Endothelial cell of umbilical vein (primary cell): Measurements from ENCODE around the gene GARIN6. TPM values are rescaled to one million over a fixed set of nuclear protein-coding genes. Genes with fewer than 3 reads are reported as not detected.

ENCODE experiments used
- BruUV-seq: library from RNA; stranded (reverse); fragments of 400-500 nt; replicated peaks from 2 replicates; lab custom pipeline; 2021; lab: Mats Ljungman, UMichigan
- CTCF ChIA-PET: fragments of 300-600, 350-600 bp; sonication (Branson Sonifier 250); formaldehyde crosslinking; loops from one replicate; lab custom pipeline; 2021; ENCODE audit warnings: antibody characterized with exemption, inconsistent platforms; lab: Charles Lee
- POLR2A ChIA-PET: fragments of 300-600, 350-600 bp; sonication (Branson Sonifier 250); formaldehyde crosslinking; loops from one replicate; lab custom pipeline; 2021; ENCODE audit warnings: antibody characterized with exemption, inconsistent platforms; lab: Charles Lee
- DNase-seq: peaks from one replicate; pipeline ENCODE4 v3.0.0-alpha.2; 2011; ENCODE audit warnings: low read depth, low spot score
- FAIRE-seq: peaks from 2 replicates; lab custom pipeline; 2011; peaks lifted over from hg19 to GRCh38; lab: Jason Lieb, UNC
- H2AFZ ChIP-seq: 2 replicates; pipeline ENCODE4 v1.6.0; 2012; ENCODE audit warnings: low read depth, low read length, control low read depth, inconsistent platforms
- H3K27ac ChIP-seq: 2 replicates; pipeline ENCODE4 v1.5.1; 2011; ENCODE audit warnings: low read depth, mild to moderate bottlenecking, control low read depth, low read length, moderate library complexity; ENCODE audit not compliant: insufficient read depth
- H3K27me3 ChIP-seq, 2 experiments: 2 replicates each; pipeline versions ENCODE4 v1.6.0 to v1.6.1; 2011; ENCODE audit warnings: low read length in 2 of 2, mixed read lengths in 1 of 2; ENCODE audit not compliant: control insufficient read depth in 2 of 2, insufficient read depth in 2 of 2
- H3K36me3 ChIP-seq, 2 experiments: 2 replicates in 1 of 2; 3 replicates in 1 of 2; pipeline ENCODE4 v1.5.1; 2011; ENCODE audit warnings: low read length in 2 of 2, mild to moderate bottlenecking in 1 of 2, moderate library complexity in 1 of 2; ENCODE audit not compliant: control insufficient read depth in 2 of 2, insufficient read depth in 2 of 2; ENCODE audit errors: extremely low read depth in 1 of 2
- H3K4me1 ChIP-seq: 3 replicates; pipeline ENCODE4 v1.5.1; 2011; ENCODE audit warnings: mild to moderate bottlenecking, low read length; ENCODE audit not compliant: control insufficient read depth, insufficient read depth; ENCODE audit errors: extremely low read depth
- H3K4me2 ChIP-seq: 2 replicates; pipeline ENCODE4 v1.6.1; 2011; ENCODE audit warnings: low read length, control low read depth, mixed read lengths; ENCODE audit not compliant: insufficient read depth
- H3K4me3 ChIP-seq, 3 experiments: fragments of 200-600 bp in 1 of 3; sonication (generic), shearing (Covaris generic) in 1 of 3; replicated peaks in 1 of 3; 2 replicates each; pipeline ENCODE4 v1.5.1; 2011 to 2016; ENCODE audit warnings: control low read depth in 3 of 3, low read length in 3 of 3, mild to moderate bottlenecking in 2 of 3, inconsistent platforms in 1 of 3, low read depth in 1 of 3, moderate library complexity in 1 of 3; ENCODE audit not compliant: insufficient read depth in 1 of 3
- H3K79me2 ChIP-seq: 2 replicates; pipeline ENCODE4 v1.6.0; 2012; ENCODE audit warnings: low read length, inconsistent platforms; ENCODE audit not compliant: control insufficient read depth, insufficient read depth
- H3K9ac ChIP-seq: replicated peaks from 2 replicates; pipeline ENCODE3; 2011; ENCODE audit warnings: low read length, control low read depth; ENCODE audit not compliant: insufficient read depth; ENCODE audit errors: extremely low read depth
- H3K9me1 ChIP-seq: replicated peaks from 3 replicates; pipeline ENCODE4 v1.6.0; 2011; ENCODE audit warnings: mild to moderate bottlenecking, low read length; ENCODE audit not compliant: control insufficient read depth, insufficient read depth; ENCODE audit errors: extremely low read depth
- H3K9me3 ChIP-seq: replicated peaks from 2 replicates; pipeline ENCODE4 v1.5.1; 2012; ENCODE audit warnings: low read length, inconsistent platforms; ENCODE audit not compliant: control insufficient read depth, insufficient read depth
- H4K20me1 ChIP-seq: replicated peaks from 2 replicates; pipeline ENCODE3; 2011; ENCODE audit warnings: mild to moderate bottlenecking, low read length; ENCODE audit not compliant: control insufficient read depth, insufficient read depth; ENCODE audit errors: extremely low read depth
- CTCF ChIP-seq, 2 donors: IDR thresholded peaks; 1 replicate in 1 of 2; 2 replicates in 1 of 2; pipeline ENCODE4 v1.5.1; 2011; ENCODE audit warnings: low read length in 2 of 2, mild to moderate bottlenecking in 2 of 2, moderate library complexity in 2 of 2, control low read depth in 1 of 2, inconsistent platforms in 1 of 2, low read depth in 1 of 2; ENCODE audit not compliant: insufficient read depth in 1 of 2; ENCODE audit errors: extremely low read depth in 1 of 2
- EZH2 ChIP-seq: IDR thresholded peaks from 2 replicates; pipeline ENCODE4 v1.6.1; 2012; ENCODE audit warnings: borderline replicate concordance, low read depth, mild to moderate bottlenecking, moderate library complexity, low read length, inconsistent platforms; ENCODE audit not compliant: severe bottlenecking
- FOS ChIP-seq: IDR thresholded peaks from 2 replicates; pipeline ENCODE4 v1.6.1; 2011; ENCODE audit warnings: mild to moderate bottlenecking, low read length, moderate library complexity, borderline replicate concordance; ENCODE audit not compliant: insufficient read depth
- GATA2 ChIP-seq: IDR thresholded peaks from 2 replicates; pipeline ENCODE4 v1.7.0; 2011; ENCODE audit warnings: low read depth, mild to moderate bottlenecking, moderate library complexity, mixed read lengths, low read length; ENCODE audit not compliant: insufficient read length, insufficient read depth
- JUN ChIP-seq: IDR thresholded peaks from 2 replicates; pipeline ENCODE4 v1.6.1; 2011; ENCODE audit warnings: borderline replicate concordance, low read depth; ENCODE audit not compliant: insufficient read length, insufficient read depth
- MAX ChIP-seq: IDR thresholded peaks from 2 replicates; pipeline ENCODE4 v1.6.1; 2011; ENCODE audit not compliant: insufficient read depth, insufficient read length
- MYC ChIP-seq: IDR thresholded peaks from one replicate; pipeline ENCODE4 v1.6.1; 2011; ENCODE audit warnings: mild to moderate bottlenecking, low read depth, low read length
- POLR2A ChIP-seq: IDR thresholded peaks from 2 replicates; pipeline ENCODE4 v1.6.1; 2012; ENCODE audit warnings: low read depth, mild to moderate bottlenecking, control low read depth, low read length
- POLR2AphosphoS5 ChIP-seq: IDR thresholded peaks from 2 replicates; pipeline ENCODE4 v1.6.1; 2012; ENCODE audit warnings: low read depth, mild to moderate bottlenecking, control low read depth, low read length, moderate library complexity; ENCODE audit not compliant: insufficient read depth
- dilution Hi-C: fragments of 300-500 bp; cut with MboI; formaldehyde crosslinking; loops from one replicate; pipeline ENCODE4 v1.15.0; 2019; ENCODE audit warnings: low sequenced_read_pairs; ENCODE audit not compliant: extremely low pct_ligation_motif_present
- intact Hi-C: fragments of 100-400 bp; cut with micrococcal nuclease; formaldehyde crosslinking; loops from one replicate; pipeline ENCODE4 v1.10.0; 2022
- polyA plus RNA-seq, 4 experiments: library from polyadenylated mRNA; depleted of rRNA in 3 of 4; stranded (reverse) in 3 of 4; unstranded in 1 of 4; fragments of >200 nt; gene quantifications; 2 replicates each; pipeline versions ENCODE4 v1.2.1 to v1.2.3, GENCODE V29; 2011 to 2012; ENCODE audit warnings: missing spikeins in 1 of 4
- total RNA-seq: library from RNA; stranded (reverse); gene quantifications from 2 replicates; pipeline ENCODE4 v1.2.3, GENCODE V29; 2021

Gene GARIN6
- total and polyA plus RNA-seq, 2 donors (not counting 3 experiments of a cell fraction or from before 2014, with no cell fraction given), result not detected

- H3K9me3 ChIP-seq, result peaks cover 5% of the 10 kb centered on the region
- H4K20me1 ChIP-seq, result no peaks in the 10 kb centered on the region
- H3K27ac ChIP-seq, result no peak overlapping the region
- ChIA-PET CTCF (no interaction called here), POLR2A (no interaction called here)
- no peaks in the 10 kb centered on the region for H3K27me3 ChIP-seq
- no peaks in the 10 kb centered on the region for H3K79me2 ChIP-seq
- dilution Hi-C loops (no loop called here), intact Hi-C loops (no loop called here)
- no TSS peak for BruUV-seq
- H3K36me3 ChIP-seq, result no peaks in the 10 kb centered on the region
- no peaks in the 10 kb centered on the region for H3K9me1 ChIP-seq
- DNase-seq (no peak), FAIRE-seq (no peak)
- no peak overlapping the region for H2AFZ ChIP-seq
- no peak overlapping the region for H3K4me3 ChIP-seq
- no peak for TF ChIP-seq POLR2A
- TF ChIP-seq CTCF (IDR thresholded peaks at IDR 0.05; ENCODE audit: extremely low read depth in 1 of 2, insufficient read depth in 1 of 2, low read depth in 1 of 2, low read length in 2 of 2), result no peak
- TF ChIP-seq EZH2, result no peak
- TF ChIP-seq GATA2, result no peak
- no peak for TF ChIP-seq POLR2AphosphoS5
- H3K4me1 ChIP-seq, result no peaks in the 10 kb centered on the region
- H3K4me2 ChIP-seq, result no peak overlapping the region
- no peak overlapping the region for H3K9ac ChIP-seq
Measured at GRCh38 chr12:99648183-99648582, 630 bp downstream of the GARIN6 start.

GRCh38 chr12:99649551-99649950 is 2.0 kb downstream of the GARIN6 start:
- H3K79me2 ChIP-seq, result no peaks in the 10 kb centered on the region
- no peaks in the 10 kb centered on the region for H3K4me1 ChIP-seq
- TF ChIP-seq EZH2 (no peak), FOS (no peak), MAX (no peak), CTCF (IDR thresholded peaks at IDR 0.05; ENCODE audit: extremely low read depth in 1 of 2, insufficient read depth in 1 of 2, low read depth in 1 of 2, low read length in 2 of 2) (no peak), MYC (no peak), POLR2A (no peak), POLR2AphosphoS5 (no peak), GATA2 (no peak), JUN (no peak)
- no peak overlapping the region for H3K4me2 ChIP-seq
- no peaks in the 10 kb centered on the region for H4K20me1 ChIP-seq
- no TSS peak for BruUV-seq
- FAIRE-seq (no peak), DNase-seq (no peak)
- dilution Hi-C loops, result no loop called here
- no peak overlapping the region for H2AFZ ChIP-seq
- intact Hi-C loops, result no loop called here
- no peaks in the 10 kb centered on the region for H3K36me3 ChIP-seq
- peaks cover 5% of the 10 kb centered on the region for H3K9me3 ChIP-seq
- H3K27me3 ChIP-seq, result no peaks in the 10 kb centered on the region
- no peak overlapping the region for H3K9ac ChIP-seq
- ChIA-PET CTCF (no interaction called here), POLR2A (no interaction called here)
- no peak overlapping the region for H3K4me3 ChIP-seq
- no peak overlapping the region for H3K27ac ChIP-seq
- no peaks in the 10 kb centered on the region for H3K9me1 ChIP-seq
